Fibroblast of peridontal ligament (primary cell): Measurements from ENCODE around the gene HEATR9.

Experiments used
- DNase-seq: peaks from one replicate; pipeline ENCODE4 v3.0.0-alpha.2; 2010; ENCODE audit errors: extremely low read depth

The HEATR9 gene

GRCh38 chr17:35809855-35810461 is 58.7 kb downstream of the HEATR9 start:
- DNase-seq = no peak

- peak; percentile 98 for DNase-seq
Measured at GRCh38 chr17:35808962-35809854, 59.5 kb downstream of the HEATR9 start, which contains the start of gene TAF15. TSS of gene TAF15 (plus strand) at chr17:35809484. CDS start at chr17:35809570, 86 bp downstream.

DNA sequence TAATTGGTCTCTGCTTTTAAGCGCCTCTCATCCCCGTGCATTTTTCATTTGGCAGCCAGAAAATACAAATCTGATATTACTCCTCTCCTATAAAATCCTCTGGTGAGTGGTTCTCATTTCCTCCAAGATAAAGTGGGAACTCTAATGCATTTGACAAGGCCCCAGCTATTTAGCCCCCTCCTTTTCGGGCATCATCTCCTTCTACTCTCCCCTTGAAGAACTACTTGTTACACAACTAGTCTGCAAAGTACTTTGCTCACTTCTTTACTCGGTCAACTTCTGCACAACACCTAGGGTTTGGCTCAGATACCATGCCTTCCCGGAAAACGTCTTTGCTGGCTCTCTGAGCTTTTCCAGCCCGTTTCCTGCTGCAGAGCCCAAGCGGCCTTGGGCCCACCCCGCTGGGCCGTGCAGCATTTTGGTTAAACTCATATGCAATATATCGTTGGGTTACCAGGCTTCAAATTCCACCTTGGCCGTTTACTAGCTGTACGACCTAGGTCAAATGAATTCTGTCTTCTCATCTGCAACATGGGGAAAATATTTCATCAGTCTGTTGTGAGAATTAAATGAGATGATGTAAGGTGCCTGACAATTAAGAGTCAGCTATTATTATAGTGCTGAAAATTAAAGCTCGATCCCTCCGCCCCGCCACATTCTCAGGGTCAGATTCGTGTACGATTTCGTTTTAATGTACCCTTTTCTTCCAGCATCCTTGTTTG is 60.3 kb downstream of the HEATR9 start:
- DNase-seq = no peak

DNA sequence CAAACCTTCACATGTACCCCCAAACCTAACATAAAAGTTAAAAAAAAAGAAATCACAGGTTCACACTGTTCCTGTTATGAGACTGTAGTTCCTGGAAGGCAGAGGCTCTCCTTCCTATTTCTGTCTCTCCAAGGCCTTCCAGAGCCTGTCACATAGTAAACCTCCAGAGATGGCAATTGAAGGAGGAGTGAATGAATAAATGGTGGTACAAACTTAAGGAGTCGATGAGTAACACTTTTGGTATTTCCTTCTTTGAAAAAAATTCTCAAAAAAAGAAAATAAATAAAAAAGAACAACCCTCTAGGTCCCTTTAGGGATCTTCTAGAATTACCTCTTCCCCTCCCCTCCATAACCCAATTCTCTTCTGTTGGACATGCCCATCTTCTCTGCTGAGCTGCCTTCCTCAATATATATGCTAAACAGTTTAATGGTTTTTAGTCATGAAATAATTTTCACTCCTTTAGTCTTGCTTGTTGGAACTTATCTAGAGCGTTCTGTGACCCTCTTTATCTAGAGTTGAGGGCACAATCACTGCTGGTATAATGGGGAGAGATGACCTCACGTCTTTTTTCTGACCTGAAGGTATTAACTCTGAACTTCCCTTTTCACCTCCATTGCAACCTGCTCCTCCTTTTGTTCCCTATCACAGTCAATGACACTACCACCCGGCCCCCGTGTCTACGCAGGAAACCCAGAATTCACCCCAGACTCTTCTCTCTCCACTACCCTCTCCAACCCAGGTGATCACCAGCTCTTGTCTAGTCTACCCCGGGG is 61.1 kb downstream of the HEATR9 start:
- peak; percentile 56 for DNase-seq
